ENCODE data around the gene GPRC5C.

DNA sequence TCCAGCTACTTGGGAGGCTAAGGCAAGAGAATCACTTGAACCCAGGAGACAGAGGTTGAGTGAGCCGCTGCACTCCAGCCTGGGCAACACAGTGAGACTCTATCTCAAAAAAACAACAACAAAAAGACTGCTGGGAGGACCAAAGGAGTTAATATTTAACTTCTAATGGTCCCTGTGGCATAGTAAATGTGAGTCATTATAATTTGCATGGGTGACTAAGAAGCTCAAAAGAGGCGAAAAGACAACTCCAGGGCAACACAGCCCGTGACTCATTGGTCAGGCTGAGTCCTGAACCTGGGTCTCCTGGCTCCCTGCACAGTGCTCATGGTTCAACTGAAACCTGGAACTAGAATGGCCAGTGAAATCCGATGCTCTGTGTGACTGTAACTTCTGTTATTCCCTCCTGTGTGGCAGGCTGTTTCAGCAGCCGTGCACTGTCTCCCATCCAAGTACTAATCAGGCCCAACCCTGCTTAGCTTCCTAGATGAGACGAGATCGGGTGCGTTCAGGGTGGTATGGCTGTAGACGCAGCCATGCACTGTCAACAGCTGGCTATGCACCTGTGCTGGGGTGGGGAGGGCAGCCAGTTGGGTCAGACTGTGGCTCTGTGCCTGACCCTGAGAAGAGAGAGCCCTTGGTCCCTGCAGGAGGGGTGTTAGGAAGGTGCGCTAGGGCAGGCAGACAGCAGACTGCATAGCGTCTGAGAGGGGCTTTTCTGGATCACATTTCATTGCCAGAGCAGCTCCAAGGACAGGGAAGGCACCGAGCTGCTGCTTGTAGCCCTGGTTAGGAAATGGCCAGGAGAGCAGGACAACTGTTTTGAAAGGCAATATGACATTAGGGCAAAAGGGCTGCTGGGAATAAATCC, 14.5 kb upstream of the GPRC5C start:
- TF ChIP-seq POLR2A (IDR thresholded peaks at IDR 0.05): no peak
- TF ChIP-seq, protein P1, sequence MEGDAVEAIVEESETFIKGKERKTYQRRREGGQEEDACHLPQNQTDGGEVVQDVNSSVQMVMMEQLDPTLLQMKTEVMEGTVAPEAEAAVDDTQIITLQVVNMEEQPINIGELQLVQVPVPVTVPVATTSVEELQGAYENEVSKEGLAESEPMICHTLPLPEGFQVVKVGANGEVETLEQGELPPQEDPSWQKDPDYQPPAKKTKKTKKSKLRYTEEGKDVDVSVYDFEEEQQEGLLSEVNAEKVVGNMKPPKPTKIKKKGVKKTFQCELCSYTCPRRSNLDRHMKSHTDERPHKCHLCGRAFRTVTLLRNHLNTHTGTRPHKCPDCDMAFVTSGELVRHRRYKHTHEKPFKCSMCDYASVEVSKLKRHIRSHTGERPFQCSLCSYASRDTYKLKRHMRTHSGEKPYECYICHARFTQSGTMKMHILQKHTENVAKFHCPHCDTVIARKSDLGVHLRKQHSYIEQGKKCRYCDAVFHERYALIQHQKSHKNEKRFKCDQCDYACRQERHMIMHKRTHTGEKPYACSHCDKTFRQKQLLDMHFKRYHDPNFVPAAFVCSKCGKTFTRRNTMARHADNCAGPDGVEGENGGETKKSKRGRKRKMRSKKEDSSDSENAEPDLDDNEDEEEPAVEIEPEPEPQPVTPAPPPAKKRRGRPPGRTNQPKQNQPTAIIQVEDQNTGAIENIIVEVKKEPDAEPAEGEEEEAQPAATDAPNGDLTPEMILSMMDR (IDR thresholded peaks at IDR 0.05): no peak

All from transverse colon (tissue), 3 donors.